GM21515 (cell line): Measurements from ENCODE around the gene SAMD7.

Experiments
- ATAC-seq: cut with Tn5 transposase; IDR thresholded peaks from one replicate; pipeline ENCODE4 v1.9.1; 2021; ENCODE audit not compliant: unreplicated experiment

The SAMD7 gene, protein sequence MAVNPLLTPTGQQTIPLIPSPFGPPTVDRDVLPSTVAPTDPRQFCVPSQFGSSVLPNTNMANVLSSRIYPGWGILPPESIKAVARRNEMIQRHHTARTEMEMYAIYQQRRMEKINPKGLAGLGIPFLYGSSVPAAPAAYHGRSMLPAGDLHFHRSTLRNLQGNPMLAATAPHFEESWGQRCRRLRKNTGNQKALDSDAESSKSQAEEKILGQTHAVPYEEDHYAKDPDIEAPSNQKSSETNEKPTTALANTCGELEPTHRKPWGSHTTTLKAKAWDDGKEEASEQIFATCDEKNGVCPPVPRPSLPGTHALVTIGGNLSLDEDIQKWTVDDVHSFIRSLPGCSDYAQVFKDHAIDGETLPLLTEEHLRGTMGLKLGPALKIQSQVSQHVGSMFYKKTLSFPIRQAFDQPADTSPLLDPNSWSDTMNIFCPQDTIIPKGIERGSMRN

DNA sequence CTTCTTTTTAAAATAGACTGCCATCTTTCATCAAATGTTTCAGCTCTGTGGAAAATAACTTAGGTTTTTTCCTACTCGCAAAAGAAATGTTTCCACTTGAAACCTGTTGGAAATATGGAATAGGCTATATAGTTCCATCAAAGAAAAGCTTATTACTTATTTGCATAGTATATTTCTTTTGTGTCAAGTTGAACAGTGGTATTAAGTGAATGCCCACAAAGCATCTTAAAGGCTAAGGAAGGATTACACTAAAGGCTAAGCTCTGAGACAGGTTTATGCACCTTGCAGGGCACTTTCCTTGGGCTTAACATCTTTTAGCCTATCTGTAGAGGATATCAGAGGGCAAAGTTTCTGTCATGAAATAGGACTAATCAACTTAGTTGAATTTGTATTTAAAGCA, at the start of gene SAMD7:
TSS of gene SAMD7 (plus strand) at position 301 of the 400 bp plus-strand sequence. CDS start 7,927 bp downstream, outside the sequence.
- ATAC-seq: no peak

DNA sequence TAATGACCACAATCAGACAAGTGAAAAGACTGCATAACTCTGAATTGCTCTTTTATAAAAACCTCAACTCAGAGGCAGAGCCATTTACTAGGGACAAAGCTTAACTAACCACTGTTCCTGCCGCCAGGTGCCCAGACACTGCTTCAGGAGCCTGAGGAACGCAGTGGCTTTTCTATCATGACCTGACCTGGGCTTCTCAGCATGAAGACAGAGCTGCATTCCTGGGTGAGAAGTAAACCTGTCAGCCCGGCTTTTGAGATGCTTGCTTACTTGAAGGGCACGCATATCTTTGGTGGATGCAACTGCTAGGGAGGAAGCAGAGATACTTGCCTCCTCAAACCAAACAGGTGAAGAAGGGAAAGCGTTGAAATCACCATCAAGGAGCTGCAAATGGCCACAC, 49.5 kb upstream of the SAMD7 start:
- no peak for ATAC-seq

DNA sequence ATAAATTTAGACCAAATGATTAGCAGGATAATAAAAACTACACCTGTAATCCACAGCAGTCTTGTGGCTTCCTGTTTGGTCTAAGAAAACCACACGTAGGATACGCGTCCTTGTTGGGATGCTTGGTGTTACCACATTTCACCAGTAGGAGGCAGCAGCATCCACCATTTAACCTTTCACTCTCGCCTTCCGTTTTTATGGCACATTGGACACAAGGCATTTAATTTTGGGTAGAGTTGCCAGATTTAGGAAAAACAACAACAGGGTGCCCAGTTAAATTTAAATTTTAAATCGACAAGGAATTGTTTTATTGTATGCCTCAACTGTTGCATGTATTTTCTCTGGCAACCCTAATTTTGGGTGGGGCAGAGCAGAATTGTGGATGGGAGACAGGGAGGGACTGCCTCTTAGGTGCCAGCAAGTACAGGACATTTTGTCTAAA, 47.9 kb upstream of the SAMD7 start:
- peak; percentile 75 for ATAC-seq

DNA sequence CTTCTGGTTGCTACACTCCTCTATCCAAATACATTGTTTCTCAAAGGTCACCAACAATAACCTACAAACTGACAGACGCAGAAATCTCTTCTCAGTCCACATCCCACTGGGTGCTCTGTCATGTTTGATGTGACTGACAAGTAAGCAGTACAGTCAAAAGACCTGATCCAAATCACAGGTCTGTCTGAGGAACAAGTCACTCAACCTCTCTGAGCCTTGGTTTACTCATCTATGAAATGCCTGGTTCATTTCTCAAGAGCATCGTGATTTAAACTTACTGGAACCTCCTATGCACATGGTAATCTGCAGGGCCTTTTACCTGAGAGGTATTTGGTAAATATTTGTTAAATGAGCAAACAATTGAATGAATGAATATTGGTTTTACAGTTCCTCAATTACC, 47.1 kb upstream of the SAMD7 start:
- ATAC-seq: no peak

DNA sequence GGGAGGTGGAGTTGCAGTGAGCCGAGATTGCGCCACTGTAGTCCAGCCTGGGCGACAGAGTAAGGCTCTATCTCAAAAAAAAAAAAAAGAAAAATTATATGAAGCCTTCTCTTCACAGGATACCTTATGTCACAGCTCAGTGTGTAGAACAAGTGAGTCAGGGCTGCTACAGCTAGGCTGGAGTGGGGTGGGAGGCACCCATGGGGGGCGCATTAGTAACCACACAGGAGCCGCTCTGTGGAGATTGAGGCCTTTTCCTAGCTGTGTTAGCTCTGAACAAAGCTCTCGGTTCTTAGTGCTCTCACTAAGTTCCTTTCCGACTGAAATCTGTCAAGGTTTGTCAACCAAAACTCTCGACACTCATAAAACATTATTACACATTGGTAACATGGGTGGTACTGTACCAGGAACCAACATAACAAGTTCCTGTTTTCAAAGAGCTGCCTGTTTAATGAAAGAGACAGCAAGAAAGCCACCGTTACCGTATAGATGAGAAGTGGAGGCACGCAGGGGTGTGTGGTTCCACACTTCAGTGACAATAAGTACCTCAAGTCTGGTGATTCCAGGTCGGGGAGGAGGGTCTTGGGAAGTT, 46.1 kb upstream of the SAMD7 start:
- peak; percentile 52 for ATAC-seq

DNA sequence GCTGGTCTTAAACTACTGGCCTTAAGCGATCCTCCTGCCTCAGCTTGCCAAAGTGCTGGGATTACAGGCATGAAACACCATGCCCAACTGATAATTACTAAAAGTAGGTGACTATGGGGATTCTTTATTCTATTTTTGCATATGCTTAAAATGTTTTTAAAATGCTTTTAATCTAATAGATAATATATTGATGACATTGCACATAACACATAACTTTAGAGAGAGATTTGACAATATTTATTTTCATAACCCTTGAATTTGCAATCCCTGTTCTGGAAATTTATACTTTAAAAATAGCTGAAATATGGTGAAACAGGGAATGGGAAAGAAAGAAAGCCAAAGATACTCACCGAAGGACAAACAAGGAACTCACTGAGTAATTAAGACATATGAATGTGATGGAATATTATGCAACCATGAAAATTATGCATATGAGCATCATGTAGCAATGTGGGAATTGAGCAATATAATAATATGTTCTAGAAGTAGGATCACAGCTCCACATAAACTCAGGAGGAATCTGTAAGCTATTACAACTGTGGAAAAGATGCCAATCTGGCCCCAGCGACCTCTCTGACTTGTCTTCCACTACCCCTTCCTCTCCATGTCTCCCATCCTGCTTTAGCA, 43.7 kb upstream of the SAMD7 start:
- no peak for ATAC-seq

DNA sequence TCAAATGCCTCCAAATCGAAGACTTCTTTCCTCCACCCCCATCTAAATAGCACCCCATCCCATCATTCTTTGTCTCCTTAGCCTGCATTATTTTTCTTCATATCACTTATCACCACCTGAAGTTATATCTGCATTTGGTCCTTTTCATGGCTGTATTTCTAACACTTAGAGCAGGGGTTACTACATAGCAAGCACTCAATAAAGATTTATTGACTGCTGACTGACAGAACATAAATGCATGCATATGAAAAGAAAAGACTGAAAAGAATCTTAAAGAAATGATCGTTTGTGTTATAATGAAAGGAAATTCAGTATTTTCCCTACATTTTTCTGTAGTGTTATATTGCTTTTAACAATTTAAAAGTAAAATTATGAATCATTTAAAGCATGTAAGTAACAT, 43.0 kb upstream of the SAMD7 start:
- ATAC-seq: no peak

DNA sequence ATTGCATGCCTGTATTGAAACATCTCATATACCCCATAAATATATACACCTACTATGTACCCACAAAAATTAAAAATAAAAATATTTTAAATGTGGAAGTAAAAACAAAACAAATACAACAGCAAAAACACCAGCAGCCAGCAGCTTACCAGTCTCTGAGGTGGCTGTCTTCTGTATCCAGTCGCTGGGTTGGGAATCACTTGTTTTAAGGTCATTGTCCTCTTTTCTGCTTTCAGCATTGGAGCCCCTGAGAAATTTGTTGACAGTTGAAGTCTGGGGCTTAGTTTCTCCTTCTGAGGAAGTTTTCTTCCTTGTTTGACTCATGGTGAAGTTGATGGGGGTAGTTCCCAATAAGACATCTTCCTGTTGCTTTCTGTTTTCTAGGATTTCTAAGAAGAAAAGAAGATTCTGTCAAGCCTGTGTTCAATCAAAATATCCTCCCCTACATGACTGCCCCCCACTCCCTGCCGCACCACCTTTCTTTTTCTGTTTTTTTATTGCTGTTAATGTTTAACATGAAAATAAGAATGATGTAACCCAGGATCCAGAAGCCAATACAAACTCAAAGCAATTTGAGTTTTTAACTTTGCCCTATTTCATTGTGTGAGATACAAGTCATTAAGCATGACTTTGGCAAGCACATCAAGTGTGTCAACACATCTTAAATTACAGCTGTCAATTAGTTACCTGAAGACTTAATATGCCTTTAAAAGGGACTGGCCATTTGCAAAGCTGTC, 41.7 kb upstream of the SAMD7 start, which contains the start of gene LRRC31:
TSS of gene LRRC31 (minus strand) at position 452 of the 737 bp plus-strand sequence. CDS start at position 324, 128 bp downstream.
- no peak for ATAC-seq

DNA sequence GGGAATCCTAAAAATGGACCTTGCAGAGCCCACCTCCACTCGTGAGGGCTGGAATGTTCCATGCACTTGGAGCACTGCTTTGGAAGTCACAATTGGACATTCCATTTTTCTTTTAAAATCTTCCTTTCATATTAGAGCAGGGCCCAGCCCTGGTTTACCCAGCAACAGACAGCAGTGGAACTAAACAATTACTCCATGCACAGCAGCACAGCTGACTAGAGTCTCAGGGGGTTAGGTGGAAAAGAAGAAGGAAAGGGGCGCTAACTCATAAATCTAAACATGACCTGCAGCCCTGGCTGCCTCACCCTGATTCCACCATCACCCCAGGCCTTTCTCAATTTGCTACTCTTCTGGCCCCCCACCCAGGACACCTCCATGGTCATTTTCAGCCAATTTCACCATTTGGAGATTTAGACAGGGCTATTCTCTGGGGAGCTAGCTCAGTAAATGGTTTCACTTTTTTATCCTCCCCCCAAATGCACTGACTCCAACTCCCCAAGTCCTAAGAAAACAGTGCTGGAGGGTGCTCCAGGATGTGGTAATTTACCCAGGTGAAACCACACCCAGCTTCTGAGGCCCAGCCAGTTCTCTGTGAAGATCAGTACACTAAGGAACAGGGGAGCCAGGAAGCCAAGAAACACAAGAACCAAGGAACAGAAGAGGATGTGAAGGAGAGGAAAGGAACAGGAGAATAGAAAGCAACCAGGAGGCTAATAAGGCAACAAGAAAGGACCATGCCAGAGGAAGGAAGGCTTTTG, 40.1 kb upstream of the SAMD7 start:
- no peak for ATAC-seq

DNA sequence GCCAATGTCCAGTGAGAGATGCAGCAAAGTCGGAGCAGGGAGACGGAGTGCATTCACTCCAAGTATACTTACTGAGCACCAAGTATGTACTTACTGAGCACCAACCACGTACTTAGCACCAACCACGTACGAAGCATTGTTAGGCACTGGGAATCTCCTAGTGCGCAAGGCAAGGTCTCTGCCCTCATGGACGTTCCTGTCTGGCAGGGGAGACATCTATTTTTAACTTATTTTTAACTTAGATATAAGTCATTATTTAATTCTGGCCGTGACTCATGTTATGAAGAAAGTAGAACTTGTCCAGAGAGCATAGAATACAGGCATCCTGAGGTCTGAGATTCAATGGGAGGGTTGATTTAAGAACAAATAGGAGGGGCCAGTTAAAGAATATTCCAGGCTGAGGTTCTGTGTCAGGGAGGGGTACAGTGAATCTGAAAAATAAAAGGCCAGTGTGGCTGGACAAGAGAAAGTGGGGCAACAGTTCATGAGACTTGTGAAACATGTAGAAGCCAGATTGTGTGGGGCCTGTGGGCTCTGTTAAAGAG, 32.3 kb upstream of the SAMD7 start:
- no peak for ATAC-seq

DNA sequence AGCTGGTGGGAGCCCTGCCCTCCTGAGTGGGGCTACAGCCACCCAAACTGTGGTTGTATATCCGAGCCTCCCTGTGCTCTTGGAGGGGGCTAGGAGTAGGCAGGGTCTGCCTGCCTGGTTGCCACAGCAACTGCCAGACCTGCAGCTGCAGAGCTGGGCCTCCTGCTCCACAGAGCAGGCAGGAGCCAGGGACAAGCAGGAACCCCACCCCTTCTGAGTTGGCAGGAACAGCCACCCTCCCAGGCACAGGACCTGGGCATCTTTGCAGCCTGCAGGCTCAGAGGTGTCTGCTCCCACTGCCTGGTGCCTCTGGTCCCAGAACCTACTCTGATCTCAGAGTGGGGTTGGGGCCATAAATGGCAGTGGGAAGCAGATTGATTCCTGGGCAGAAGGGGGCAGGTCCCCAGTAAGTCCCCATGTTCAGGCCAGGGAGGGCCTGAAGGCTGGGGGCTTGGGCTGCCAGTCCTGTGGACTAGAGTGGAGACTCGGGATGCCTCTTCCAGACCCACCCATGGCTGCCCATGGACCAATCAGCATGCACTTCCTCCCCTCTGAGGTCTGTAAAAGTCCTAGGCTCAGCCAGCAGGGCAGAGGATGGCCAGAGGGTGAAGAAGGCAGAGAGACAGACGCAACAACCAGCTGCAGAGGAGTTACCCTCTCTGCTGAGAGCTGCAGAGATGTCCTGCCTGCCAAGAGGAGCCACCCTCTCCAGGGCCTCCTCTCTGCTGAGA, 31.4 kb upstream of the SAMD7 start:
- ATAC-seq: no peak

DNA sequence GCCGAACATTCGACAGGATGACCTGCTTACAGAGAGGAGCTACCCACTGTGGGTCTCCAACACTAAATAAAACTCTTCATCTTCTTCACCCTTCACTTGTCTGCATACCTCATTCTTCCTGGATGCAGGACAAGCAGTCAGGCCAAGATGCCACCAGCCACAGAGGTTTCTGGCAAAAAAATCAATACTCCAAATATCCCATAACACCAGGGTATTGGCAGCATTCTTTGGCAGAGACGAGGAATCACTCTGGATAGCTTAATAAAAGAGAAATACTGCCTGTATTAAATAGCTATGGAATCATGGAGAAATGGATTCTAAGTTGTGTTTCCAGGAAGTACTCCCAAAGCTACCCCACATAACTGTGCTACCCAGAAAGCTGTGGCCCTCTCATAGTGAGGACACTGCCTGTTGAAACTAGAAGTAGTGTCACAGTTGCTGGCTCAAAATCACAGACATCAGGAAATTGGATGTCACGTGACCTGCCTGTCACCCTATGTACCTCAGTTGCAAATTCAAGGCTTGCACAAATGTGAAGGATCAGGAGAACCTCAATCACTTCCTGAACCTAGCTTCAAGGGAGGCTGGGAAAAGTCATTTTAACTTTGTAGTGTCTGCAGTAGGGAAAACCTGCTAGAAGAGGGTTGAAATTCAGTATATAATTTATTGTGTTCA, 30.7 kb upstream of the SAMD7 start:
- no peak for ATAC-seq

DNA sequence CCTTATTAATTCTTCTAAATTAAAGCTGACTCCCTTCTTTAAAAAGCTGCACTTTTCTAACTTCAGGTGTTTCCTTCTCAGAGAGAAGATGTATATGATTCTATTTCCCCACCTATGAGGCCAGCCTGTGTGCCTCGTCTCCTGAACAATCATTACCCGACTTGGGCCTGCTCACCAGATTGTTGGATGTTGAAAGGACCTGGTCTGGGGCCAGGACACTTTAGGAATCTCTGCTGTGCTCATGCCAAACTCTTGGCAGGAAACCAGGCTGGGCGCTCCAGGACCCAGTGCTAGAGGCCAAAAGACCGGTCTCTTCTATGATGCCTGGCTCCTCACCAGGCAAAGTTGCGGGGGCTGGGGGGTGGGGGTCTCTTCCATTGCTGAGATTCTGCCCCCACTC, 24.7 kb upstream of the SAMD7 start:
- ATAC-seq: no peak

DNA sequence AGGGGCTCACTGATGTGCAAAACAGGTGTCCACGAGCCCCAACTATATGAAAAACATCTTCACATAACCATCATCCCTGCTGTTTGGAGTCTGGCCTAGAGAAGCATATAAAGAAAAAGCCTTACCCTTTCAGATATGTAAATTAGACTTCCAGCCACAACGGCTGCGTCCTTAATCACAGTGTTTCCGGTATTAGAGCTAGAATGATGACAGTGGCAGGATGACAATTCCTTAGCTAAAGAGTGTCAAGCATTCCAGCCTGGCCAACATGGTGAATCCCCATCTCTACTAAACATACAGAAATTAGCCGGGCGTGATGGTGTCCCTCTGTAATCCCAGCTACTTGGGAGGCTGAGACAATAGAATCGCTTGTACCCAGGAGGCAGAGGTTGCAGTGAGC, 19.5 kb upstream of the SAMD7 start:
- ATAC-seq: no peak

DNA sequence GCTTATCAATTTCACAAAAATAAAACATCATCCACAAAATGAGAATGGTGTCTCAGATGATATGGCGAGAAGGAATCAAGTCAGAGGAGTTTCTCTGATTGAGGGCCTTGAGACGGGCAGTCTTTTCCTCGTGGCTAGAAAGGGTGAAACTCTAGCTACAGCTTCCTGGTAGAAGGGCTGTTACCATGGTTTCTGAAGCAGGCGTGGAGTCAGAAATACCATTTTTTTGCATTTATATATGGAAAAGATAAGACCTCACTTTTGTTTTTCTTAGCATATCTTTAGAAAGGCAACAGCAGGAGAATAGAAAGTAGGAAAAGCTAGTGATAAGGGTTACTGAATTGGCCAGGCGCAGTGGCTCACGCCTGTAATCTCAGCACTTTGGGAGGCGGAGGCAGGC, 17.3 kb upstream of the SAMD7 start:
- ATAC-seq: no peak

DNA sequence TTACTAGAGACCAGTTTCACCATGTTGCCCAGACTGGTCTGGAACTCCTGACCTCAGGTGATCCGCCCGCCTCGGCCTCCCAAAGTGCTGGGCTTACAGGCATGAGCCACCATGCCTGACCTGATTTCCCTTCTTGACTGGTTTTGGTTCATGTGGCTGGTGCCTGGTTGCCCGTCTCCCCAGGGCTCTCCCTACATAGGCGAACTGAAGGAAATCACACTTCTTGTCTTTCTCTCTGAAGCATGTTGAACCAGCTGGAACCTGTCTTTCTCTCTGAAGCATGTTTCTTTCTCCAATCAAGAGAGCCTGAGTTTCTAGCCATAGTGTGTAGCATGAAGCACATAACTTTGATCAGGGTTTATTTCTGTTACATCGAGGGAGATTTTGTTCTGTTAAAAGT, 16.3 kb upstream of the SAMD7 start:
- ATAC-seq: no peak

DNA sequence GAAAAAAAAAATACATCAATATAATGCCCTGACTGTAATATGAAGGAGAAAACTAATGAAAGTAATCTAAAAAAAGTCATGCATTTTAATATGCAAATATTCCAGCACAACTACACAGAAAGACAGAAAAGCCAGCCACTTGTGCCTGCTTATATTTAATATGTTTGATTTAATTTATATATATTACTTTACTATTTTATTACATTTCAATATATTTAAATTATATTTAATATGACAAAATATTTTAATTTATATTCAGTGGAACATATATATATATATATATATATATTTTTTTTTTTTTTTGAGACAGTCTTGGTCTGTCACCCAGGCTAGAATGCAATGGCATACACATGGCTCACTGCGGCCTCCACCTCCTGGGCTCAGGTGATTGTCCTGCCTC, 14.1 kb upstream of the SAMD7 start:
- ATAC-seq: no peak

DNA sequence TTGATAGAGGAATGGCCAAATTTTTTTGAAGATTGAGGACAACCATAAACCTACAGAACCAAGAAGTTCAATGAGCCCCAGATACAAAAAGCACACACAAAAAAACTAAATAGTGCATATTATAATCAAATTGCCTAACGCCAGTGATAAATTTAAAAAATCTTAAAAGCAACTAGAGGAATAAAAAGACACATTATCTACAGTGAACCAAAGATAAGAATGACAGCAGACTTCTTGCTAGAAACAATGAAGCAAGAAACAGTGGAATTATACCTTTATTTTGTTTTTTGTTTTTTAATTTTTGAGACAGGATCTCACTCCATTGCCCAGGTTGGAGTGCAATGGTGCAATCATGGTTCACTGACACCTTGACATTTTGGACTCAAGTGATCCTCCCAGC, 9.9 kb upstream of the SAMD7 start:
- no peak for ATAC-seq

DNA sequence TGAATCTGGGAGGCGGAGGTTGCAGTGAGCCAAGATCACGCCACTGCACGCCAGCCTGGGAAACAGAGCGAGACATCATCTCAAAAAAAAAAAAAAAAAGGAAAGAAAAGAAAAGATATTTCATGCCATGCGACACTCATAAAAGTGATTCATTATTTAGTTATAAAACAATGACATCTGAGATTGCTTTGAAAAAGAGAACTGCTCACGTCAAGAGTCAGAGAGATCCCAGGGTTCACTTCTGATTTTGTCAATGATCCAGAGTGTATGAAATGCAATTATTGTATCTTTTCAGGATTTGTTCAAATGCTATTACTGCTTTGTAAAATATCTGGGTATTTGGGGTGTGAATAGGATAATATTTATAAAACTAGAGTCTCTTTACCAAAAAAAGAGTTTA, 6.0 kb upstream of the SAMD7 start:
- no peak for ATAC-seq
